ENCODE results near the gene KIAA1671. TPM values are rescaled to one million over a fixed set of nuclear protein-coding genes. Genes with fewer than 3 reads are reported as not detected.

Gene KIAA1671
- total RNA-seq, 1 donor from 2014 or later = 14.5 TPM

DNA sequence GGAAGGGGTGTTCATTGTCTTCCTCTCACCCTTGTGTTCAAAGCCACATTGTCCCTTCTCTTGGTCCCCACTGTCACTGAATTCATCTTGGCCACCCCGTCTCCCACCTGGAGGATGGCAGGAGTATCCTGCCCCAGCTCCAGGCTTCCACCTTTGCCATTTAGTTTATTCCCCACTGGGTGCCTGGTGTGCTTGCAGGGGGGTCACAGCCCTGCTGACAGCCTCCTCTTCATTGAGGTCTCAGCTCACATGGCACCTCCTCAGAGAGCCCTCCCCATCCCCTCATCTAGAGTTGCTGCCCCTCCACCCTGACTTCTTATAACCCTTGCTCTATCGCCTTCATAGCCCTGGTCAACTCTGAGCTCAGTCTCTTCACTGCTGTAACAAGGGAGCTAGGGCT is 36.6 kb downstream of the KIAA1671 start:
- no peaks in the 10 kb centered on the region for H3K9me3 Mint-ChIP-seq
- no peak for DNase-seq (ENCODE audit: low read depth, low spot score)

DNA sequence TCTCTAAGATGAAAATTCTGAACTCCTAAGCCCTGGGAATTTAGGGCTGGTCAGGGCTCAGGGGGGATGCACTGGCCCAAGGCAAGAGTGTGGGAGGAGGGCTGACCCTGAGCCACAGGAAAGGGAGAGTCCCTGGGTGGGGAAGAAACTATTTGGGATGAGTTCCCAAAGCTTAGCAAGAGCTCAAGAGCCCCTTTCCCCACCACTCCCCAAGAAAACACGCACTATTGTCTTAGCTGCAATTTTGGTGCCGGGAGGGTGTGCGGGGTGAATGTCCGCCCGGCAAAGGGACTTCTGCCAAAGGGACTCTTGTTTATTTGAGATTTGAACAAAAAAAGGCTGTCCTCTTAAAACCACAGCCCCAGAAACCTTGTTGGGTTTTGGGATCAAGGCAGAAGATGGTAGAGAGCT is 37.0 kb downstream of the KIAA1671 start:
- H3K36me3 Mint-ChIP-seq (ENCODE audit: low read depth) = peaks cover 2% of the 10 kb centered on the region

More for the DNA sequence above, 36.6 kb downstream of the KIAA1671 start:
- Mint-ChIP-seq H3K4me3 (no peak overlapping the region), H3K27ac (ENCODE audit: unreplicated experiment) (no peak overlapping the region), H3K36me3 (ENCODE audit: low read depth) (peaks cover 2% of the 10 kb centered on the region), H3K27me3 (ENCODE audit: low read depth) (no peaks in the 10 kb centered on the region), H3K4me1 (peaks cover 21% of the 10 kb centered on the region)
- TF ChIP-seq, protein P1, sequence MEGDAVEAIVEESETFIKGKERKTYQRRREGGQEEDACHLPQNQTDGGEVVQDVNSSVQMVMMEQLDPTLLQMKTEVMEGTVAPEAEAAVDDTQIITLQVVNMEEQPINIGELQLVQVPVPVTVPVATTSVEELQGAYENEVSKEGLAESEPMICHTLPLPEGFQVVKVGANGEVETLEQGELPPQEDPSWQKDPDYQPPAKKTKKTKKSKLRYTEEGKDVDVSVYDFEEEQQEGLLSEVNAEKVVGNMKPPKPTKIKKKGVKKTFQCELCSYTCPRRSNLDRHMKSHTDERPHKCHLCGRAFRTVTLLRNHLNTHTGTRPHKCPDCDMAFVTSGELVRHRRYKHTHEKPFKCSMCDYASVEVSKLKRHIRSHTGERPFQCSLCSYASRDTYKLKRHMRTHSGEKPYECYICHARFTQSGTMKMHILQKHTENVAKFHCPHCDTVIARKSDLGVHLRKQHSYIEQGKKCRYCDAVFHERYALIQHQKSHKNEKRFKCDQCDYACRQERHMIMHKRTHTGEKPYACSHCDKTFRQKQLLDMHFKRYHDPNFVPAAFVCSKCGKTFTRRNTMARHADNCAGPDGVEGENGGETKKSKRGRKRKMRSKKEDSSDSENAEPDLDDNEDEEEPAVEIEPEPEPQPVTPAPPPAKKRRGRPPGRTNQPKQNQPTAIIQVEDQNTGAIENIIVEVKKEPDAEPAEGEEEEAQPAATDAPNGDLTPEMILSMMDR (conservative IDR thresholded peaks at IDR 0.05) = no peak

DNA sequence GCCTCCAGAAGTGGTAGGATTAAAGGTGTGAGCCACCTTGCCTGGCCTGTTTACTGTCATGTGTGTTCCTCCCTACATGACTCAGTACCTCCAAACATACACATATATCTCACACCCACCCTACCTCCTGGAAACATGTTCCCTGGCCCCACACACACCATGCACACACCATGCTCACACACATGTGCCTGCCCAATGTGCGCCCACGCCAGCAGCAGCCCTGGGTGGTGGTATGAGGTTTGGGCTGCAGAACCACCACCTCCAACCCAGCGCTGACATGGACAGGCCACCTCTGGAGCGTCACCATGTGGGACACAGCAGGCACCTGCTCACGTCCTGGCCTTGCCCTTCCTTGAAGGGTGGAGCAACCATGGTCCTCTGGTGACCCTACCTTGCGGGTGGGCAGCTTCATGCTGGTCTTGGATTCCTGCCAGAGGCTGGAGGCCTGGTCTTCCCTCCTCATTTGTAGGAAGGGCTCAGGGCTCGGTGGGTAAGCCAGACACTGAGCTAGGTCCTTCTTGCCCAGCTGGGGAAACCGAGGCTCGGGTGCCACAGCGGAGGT is 37.9 kb downstream of the KIAA1671 start:
- Mint-ChIP-seq H3K27me3 (ENCODE audit: low read depth) (no peaks in the 10 kb centered on the region), H3K9me3 (no peaks in the 10 kb centered on the region), H3K36me3 (ENCODE audit: low read depth) (peaks cover 2% of the 10 kb centered on the region), H3K27ac (ENCODE audit: unreplicated experiment) (no peak overlapping the region), H3K4me1 (peaks cover 15% of the 10 kb centered on the region), H3K4me3 (no peak overlapping the region)
- DNase-seq (ENCODE audit: low read depth, low spot score) = no peak
- TF ChIP-seq, protein P1 (conservative IDR thresholded peaks at IDR 0.05) = no peak

More for the DNA sequence above, 37.0 kb downstream of the KIAA1671 start:
- H3K4me3 Mint-ChIP-seq = no peak overlapping the region
- TF ChIP-seq, protein P1 (conservative IDR thresholded peaks at IDR 0.05) = no peak
- DNase-seq (ENCODE audit: low read depth, low spot score) = no peak
- no peaks in the 10 kb centered on the region for H3K27me3 Mint-ChIP-seq (ENCODE audit: low read depth)
- no peaks in the 10 kb centered on the region for H3K9me3 Mint-ChIP-seq
- H3K4me1 Mint-ChIP-seq = peaks cover 21% of the 10 kb centered on the region
- no peak overlapping the region for H3K27ac Mint-ChIP-seq (ENCODE audit: unreplicated experiment)

DNA sequence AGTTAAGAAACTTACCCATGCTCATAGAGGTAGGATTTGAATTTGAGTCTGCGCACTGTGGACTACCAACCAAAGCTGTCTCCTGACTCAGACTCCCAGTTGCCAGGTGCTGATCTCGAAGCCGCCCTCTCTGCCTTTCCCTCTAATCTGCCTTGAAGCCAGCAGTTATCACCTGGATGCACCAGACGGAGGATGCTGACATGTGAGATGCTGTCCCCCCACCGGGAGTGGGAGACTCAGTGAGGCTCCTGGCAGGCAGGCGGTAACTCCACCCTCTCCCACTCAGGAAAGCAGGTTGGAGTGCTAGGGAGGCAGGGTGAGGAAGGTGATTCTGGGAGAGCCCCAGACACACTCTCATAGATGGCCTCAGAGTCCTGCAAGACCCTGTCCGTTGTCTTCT is 40.4 kb downstream of the KIAA1671 start:
- Mint-ChIP-seq H3K4me1 (peaks cover 30% of the 10 kb centered on the region), H3K27ac (ENCODE audit: unreplicated experiment) (no peak overlapping the region), H3K36me3 (ENCODE audit: low read depth) (peaks cover 2% of the 10 kb centered on the region), H3K27me3 (ENCODE audit: low read depth) (no peaks in the 10 kb centered on the region), H3K9me3 (no peaks in the 10 kb centered on the region), H3K4me3 (no peak overlapping the region)
- DNase-seq (ENCODE audit: low read depth, low spot score) = no peak
- TF ChIP-seq, protein P1 (conservative IDR thresholded peaks at IDR 0.05) = no peak

DNA sequence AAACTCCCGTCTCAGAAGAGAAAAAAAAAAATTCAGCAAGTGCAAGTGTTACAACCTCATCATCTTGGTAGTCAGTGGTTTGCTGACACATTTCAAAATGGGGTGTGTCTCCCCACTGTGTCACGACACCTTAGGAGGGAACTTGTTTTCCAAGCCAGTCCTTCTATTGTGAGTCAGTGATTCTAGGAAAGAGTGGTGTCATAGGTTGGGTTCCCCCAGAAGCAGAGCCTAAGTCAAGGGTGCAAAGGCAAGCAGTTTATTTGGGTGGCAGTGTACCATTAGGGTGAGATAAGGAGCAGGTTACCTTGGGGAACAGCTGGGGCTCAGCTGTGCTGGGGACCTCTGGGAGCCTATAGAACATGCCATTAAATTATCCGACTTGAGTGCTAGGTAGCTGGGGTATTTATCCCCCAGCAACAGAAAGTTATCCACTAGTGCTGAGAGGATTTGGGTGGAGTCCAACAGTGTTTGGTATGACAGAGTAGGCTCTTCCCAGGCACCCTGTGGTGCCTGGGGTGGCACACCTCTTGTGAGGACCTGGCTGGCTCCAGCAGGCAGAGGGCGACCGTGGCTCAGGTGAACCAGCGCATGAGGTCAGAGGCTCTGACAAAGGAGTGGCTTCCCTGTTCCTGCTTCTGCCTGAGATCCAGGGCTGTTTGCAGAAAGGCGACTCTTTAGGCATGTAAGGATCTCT is 41.7 kb downstream of the KIAA1671 start:
- no peak for DNase-seq (ENCODE audit: low read depth, low spot score)
- Mint-ChIP-seq H3K27me3 (ENCODE audit: low read depth) (no peaks in the 10 kb centered on the region), H3K27ac (ENCODE audit: unreplicated experiment) (no peak overlapping the region), H3K36me3 (ENCODE audit: low read depth) (peaks cover 2% of the 10 kb centered on the region), H3K4me1 (peaks cover 27% of the 10 kb centered on the region), H3K9me3 (no peaks in the 10 kb centered on the region), H3K4me3 (no peak overlapping the region)
- TF ChIP-seq, protein P1 (conservative IDR thresholded peaks at IDR 0.05) = no peak

Measured in neural crest cell (in vitro differentiated cells).